ENCODE results near the gene CAV2.

Gene CAV2

GRCh38 chr7:116495736-116496135 is 3.8 kb upstream of the CAV2 start:
- DNase-seq (ENCODE audit: low read depth), result no peak

DNA sequence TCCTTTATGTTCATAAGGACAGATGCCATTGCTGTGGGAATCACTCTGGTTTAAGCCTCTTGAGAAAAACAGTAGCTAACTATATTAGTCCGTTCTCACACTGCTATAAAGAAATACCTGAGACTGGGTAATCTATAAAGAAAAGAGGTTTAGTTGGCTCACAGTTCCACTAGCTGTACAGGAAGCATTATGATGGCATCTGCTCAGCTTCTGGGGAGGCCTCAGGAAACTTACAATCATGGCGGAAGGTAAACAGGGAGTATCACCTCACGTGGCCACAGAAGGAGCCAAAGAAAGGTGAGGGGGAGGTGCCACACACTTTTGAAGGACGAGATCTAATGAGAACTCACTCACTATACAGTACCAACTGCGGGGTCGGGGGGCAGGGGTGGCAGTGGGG is 2.9 kb upstream of the CAV2 start:
- DNase-seq (ENCODE audit: low read depth), result no peak

- no peak for DNase-seq (ENCODE audit: low read depth)
Measured at GRCh38 chr7:116497708-116498107, 1.8 kb upstream of the CAV2 start.

- DNase-seq (ENCODE audit: low read depth), result no peak
Measured at GRCh38 chr7:116500078-116500853, 728 bp downstream of the CAV2 start.

- no peak for DNase-seq (ENCODE audit: low read depth)
Measured at GRCh38 chr7:116501425-116502167, 2.1 kb downstream of the CAV2 start.

GRCh38 chr7:116502201-116503096 is 2.9 kb downstream of the CAV2 start:
- DNase-seq (ENCODE audit: low read depth), result no peak

GRCh38 chr7:116503835-116504234 is 4.3 kb downstream of the CAV2 start:
- no peak for DNase-seq (ENCODE audit: low read depth)

- DNase-seq (ENCODE audit: low read depth), result no peak
Measured at GRCh38 chr7:116505278-116505677, 5.7 kb downstream of the CAV2 start.

- no peak for DNase-seq (ENCODE audit: low read depth)
Measured at GRCh38 chr7:116505823-116506222, 6.3 kb downstream of the CAV2 start.

DNA sequence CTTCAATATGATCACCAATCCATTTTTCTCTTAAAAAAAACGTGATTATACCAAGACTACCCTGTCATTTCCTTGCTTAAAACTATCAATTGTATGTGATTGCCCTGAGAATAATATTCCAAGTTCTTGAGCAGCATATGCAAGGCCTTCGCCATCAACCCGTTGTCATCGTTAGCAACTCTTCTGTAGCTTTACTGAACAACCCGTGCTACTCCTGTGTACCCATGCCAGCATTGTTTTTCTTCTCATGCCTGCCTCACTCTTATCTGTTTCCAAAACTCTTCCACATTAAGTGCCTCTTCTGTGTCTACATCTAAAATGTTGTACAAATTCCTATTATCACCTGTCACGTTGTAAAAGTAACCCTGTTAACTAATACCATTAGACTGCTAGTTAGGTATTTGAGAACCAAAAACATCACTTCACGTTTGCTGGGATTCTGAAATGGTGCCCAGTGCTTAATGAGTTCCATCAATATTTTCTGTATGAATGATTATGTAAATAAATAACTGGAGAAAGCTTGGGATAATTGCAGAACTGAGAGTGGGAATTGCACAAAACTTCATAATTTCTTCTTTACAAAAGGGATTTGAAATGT is 10.5 kb downstream of the CAV2 start:
- DNase-seq (ENCODE audit: low read depth), result no peak

GRCh38 chr7:116510795-116511194 is 11.3 kb downstream of the CAV2 start:
- no peak for DNase-seq (ENCODE audit: low read depth)

DNA sequence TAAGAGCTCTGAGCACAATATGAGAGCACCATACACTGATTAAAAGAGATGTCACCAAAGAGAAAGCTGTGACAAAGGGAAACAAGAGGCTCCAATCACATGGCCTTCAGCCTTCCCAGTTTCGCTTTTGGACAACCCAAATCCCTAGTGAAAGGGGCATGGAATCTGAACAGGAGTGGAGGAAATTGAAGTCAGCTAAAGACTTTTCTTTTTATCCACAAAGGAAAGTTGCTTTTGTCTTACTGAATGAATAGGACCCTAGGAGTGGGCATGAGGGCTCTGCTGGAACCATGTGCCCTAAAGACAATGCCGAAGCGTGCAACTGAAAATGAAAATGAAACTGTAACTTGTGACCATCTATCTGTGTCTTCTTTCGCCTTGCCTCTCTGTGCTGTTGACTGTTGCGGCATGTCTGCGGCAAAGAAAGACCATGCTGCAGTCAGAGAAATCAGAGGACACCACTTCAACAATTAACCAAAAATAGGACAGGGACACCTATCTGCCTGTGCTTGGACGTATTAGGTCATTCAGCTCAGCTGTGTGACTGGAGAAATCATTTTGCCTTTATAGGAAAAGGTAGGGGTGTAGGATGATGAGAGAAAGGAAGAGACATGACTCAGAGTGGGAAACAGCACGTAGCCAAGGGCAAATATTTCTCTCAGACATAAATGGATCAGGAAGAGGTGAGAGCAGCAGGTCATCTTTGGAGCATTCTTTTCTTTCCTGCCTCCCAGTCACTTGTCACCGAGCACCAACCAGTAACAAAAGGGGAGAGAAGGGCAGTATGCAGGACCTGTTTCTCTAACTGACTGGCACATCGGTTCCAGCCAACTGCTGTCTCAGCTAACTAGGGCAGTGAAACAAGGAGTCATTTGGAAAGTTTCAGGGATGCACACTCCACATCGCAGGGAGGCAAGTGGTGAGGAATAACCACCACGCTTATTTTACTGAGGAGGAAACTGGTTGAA is 12.3 kb downstream of the CAV2 start:
- DNase-seq (ENCODE audit: low read depth), result no peak

GRCh38 chr7:116512520-116513188 is 13.1 kb downstream of the CAV2 start:
- no peak for DNase-seq (ENCODE audit: low read depth)

DNA sequence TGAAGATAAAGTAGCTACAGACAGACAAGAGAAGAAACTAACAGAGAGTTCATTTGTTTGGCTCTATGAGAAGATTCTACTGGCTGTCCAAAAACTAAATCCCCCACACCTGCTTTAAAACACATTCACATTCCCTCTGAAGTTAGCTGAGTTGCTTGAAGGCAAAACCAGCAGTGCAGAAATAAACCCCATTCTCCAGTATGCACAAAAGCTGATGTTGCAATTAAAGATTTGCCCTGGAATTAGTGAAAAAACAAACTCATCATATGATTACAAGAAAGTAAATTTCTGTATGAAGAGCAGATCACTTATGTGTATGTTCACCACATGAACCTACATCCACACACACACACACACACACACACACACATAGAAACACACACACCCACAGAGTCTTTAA is 16.0 kb downstream of the CAV2 start:
- DNase-seq (ENCODE audit: low read depth), result no peak

- DNase-seq (ENCODE audit: low read depth), result no peak
Measured at GRCh38 chr7:116516324-116516723, 16.8 kb downstream of the CAV2 start.

DNA sequence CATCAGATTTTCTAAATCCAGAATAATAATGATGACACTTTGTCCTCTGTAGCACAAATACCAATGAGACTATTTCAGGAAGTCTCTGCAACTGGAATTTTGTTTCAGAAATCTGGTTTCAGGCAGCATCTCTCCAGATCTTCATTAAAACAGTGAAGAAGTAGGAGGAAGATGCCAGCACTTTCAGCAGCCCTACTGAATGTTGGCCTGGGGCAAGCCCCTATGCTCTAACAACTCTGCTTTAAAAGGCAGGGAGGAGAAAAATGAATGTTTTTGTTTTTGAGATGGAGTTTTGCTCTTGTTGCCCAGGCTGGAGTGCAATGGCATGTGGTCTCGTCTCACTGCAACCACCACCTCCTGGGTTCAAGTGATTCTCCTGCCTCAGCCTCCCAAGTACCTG is 18.1 kb downstream of the CAV2 start:
- DNase-seq (ENCODE audit: low read depth), result no peak

GRCh38 chr7:116518961-116519360 is 19.4 kb downstream of the CAV2 start:
- no peak for DNase-seq (ENCODE audit: low read depth)

DNA sequence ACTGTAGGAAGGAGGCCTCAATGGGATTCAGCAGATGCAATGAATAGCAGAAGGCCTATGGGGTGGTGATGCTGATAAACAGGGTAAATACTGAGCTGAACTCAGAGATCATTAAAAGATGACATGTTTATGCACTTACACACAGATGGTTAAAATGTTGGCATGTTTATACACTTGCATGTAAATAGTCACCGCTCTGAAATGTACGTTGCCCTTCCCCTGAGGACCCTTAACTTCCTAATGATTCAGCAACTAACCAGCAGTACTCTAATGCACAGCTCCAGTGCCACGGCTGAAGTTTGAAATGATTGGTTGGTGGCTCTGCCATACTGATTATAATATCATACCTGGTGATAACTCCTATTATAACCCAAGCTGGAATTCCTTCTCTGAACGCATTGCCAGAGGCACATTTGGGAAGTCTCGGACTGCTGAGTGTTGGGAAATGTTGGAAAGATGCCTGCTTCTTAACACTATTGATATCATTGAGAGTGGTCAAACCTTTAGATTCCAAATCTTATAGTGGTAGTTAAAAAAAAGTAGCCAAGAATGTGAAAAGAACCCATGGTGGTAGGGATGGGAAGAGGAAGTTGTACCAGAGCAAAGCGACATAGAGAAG is 21.6 kb downstream of the CAV2 start:
- no peak for DNase-seq (ENCODE audit: low read depth)

- no peak for DNase-seq (ENCODE audit: low read depth)
Measured at GRCh38 chr7:116522247-116522646, 22.7 kb downstream of the CAV2 start.

- no peak for DNase-seq (ENCODE audit: low read depth)
Measured at GRCh38 chr7:116524221-116524608, 24.7 kb downstream of the CAV2 start.

Measured in HS-5 (cell line).